AG04450 (cell line): ENCODE data around the gene CEP72. TPM values are rescaled to one million over a fixed set of nuclear protein-coding genes. Genes with fewer than 3 reads are reported as not detected.

Experiments used
- CTCF ChIA-PET: fragments of 300-600, 350-600 bp; formaldehyde crosslinking; extraction: SDS; loops from one replicate; lab custom pipeline; 2022; ENCODE audit warnings: antibody characterized with exemption, inconsistent platforms; lab: Charles Lee
- POLR2A ChIA-PET: fragments of 350-600 bp; formaldehyde crosslinking; extraction: SDS; loops from one replicate; lab custom pipeline; 2021; ENCODE audit warnings: antibody characterized with exemption, inconsistent platforms; lab: Yijun Ruan, JAX
- DNase-seq: peaks from one replicate; pipeline ENCODE4 v3.0.0-alpha.2; 2011; ENCODE audit warnings: low read depth, low spot score
- H3K27ac ChIP-seq: one replicate; pipeline ENCODE4 v1.5.1; 2012; ENCODE audit warnings: low read depth, low read length, control low read depth
- H3K27me3 ChIP-seq: one replicate; pipeline ENCODE4 v1.6.0; 2012; ENCODE audit warnings: low read length; ENCODE audit not compliant: control insufficient read depth, insufficient read depth
- H3K4me3 ChIP-seq: 2 replicates; pipeline ENCODE4 v1.5.1; 2011; ENCODE audit warnings: mild to moderate bottlenecking, low read depth, low read length, control low read depth
- H3K9me3 ChIP-seq: 2 replicates; pipeline ENCODE4 v1.5.1; 2012; ENCODE audit warnings: low read length; ENCODE audit not compliant: control insufficient read depth, insufficient read depth
- CTCF ChIP-seq: IDR thresholded peaks from 2 replicates; pipeline ENCODE4 v1.5.1; 2011; ENCODE audit warnings: low read depth, low read length, control low read depth, inconsistent platforms
- polyA plus RNA-seq: library from polyadenylated mRNA; depleted of rRNA; stranded (reverse); fragments of >200 nt; gene quantifications from 2 replicates; pipeline ENCODE4 v1.2.3, GENCODE V29; 2011

The CEP72 gene
- polyA plus RNA-seq, 1 experiment, result 0.66 TPM

- Histone ChIP-seq H3K27ac (no peak overlapping the region), H3K9me3 (peaks cover 3% of the 10 kb centered on the region; the same call in 1 of the 2 replicates), H3K27me3 (no peaks in the 10 kb centered on the region), H3K4me3 (no peak overlapping the region)
- CTCF ChIA-PET, result no interaction called here
- DNase-seq, result no peak
- POLR2A ChIA-PET, result no interaction called here
- no peak for TF ChIP-seq CTCF
Observed at GRCh38 chr5:647311-647710, 35.2 kb downstream of the CEP72 start.

- DNase-seq, result no peak
- ChIA-PET POLR2A (no interaction called here), CTCF (no interaction called here)
- H3K27ac ChIP-seq, result no peak overlapping the region
- no peaks in the 10 kb centered on the region for H3K27me3 ChIP-seq
- peaks cover 3% of the 10 kb centered on the region; the same call in 1 of the 2 replicates for H3K9me3 ChIP-seq
- no peak for TF ChIP-seq CTCF
- no peak overlapping the region for H3K4me3 ChIP-seq
Observed at GRCh38 chr5:647727-648126, 35.6 kb downstream of the CEP72 start.

DNA sequence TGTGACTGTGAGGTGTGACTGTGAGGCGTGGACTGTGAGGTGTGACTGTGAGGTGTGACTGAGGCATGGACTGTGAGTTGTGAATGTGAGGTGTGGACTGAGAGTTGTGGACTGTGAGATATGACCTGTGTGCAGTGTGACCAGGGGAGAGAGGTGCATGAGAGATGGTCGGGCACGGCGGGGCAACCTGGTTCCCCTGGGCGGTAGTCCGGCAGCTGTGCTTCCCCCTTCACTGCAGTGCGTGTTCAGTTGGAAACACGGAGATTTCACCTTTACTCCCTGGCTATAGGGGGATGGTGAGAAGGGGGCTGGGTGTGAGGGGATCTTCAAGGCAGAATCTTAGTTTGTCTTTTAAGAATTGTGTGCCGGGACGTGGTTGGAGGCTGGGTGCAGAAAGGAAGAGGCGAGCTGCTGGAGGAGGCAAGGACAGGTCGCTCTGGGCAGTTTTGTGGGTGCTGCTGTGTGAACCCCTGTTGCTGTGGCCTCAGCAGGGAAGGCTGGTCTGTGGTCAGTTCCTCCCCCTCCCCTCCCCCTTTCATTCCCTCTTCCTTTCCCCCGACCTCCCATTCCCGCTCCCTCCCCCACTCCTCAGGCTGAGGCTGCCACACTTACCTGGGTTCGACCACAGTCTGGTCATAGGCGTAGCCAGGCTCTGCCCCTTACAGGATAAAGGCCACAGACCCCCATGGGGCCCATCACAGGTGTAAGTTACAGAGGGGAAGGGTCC lies 39.3 kb downstream of the CEP72 start:
- Histone ChIP-seq H3K27ac (no peak overlapping the region), H3K27me3 (no peaks in the 10 kb centered on the region), H3K9me3 (peaks cover 7% of the 10 kb centered on the region; the same call in 1 of the 2 replicates), H3K4me3 (no peak overlapping the region)
- CTCF ChIA-PET, result no interaction called here
- TF ChIP-seq CTCF, result no peak
- DNase-seq, result no peak
- POLR2A ChIA-PET, result no interaction called here

DNA sequence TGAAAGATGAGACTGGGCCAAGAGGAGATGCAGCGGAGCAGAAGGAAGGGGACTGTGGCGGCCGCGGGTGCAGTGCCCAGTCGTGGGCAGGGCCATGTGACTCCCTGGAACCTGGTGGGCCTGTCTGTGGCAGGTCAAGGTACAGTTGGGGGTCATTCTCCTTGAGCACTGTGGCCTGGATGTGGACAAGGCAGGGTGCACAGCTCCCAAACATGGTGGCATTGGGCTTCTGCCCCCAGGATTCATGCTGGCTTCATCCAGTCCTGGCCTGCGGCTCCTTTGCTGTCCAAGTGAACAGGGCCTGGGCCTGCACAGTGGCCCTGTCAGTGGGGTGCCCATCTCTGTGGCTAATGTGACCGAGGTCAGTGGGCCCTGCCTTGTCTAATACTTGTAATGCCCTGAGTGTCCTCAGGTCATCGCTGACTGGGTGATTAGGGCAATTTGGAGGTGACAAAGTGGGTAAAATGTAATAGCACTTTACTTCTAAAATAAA lies 39.9 kb downstream of the CEP72 start:
- CTCF ChIA-PET, result interaction anchor here (1.1 kb wide), 1 partner anchor 19 kb away, joined by 3 read pairs; no protein-coding TSS in a partner anchor

More for the DNA sequence above, 39.9 kb downstream of the CEP72 start:
- Histone ChIP-seq H3K27me3 (no peaks in the 10 kb centered on the region), H3K27ac (no peak overlapping the region), H3K4me3 (no peak overlapping the region), H3K9me3 (peaks cover 7% of the 10 kb centered on the region; the same call in 1 of the 2 replicates)
- no peak for DNase-seq
- TF ChIP-seq CTCF, result no peak
- POLR2A ChIA-PET, result no interaction called here
